HG03558 (cell line): Measurements from ENCODE around the gene DOCK3.
"Not testable (repeated sequence)": the region's sequence is repeated elsewhere in the genome, so short reads cannot be mapped to it uniquely, and the experiment has no call there.

Experiments
- ATAC-seq: cut with Tn5 transposase; IDR thresholded peaks from one replicate; pipeline ENCODE4 v1.9.1; 2021; ENCODE audit warnings: moderate number of reproducible peaks; ENCODE audit not compliant: unreplicated experiment; ENCODE audit errors: extremely low read depth

The DOCK3 gene

GRCh38 chr3:50675179-50676030, 678 bp downstream of the DOCK3 start:
- no peak for ATAC-seq

GRCh38 chr3:50676031-50676705, 1.4 kb downstream of the DOCK3 start:
- no peak for ATAC-seq

GRCh38 chr3:50687127-50687751, 12.5 kb downstream of the DOCK3 start:
- ATAC-seq: no peak

- no peak for ATAC-seq
Measured at GRCh38 chr3:50687916-50688315, 13.2 kb downstream of the DOCK3 start.

GRCh38 chr3:50688602-50689001, 13.9 kb downstream of the DOCK3 start:
- ATAC-seq: not testable (repeated sequence)

- ATAC-seq: no peak
Measured at GRCh38 chr3:50689558-50689957, 14.8 kb downstream of the DOCK3 start.

- no peak for ATAC-seq
Measured at GRCh38 chr3:50695031-50695430, 20.3 kb downstream of the DOCK3 start.

- no peak for ATAC-seq
Measured at GRCh38 chr3:50696276-50696675, 21.5 kb downstream of the DOCK3 start.

- no peak for ATAC-seq
Measured at GRCh38 chr3:50698269-50698668, 23.5 kb downstream of the DOCK3 start.

- no peak for ATAC-seq
Measured at GRCh38 chr3:50708620-50709019, 33.9 kb downstream of the DOCK3 start.

- ATAC-seq: no peak
Measured at GRCh38 chr3:50714946-50715345, 40.2 kb downstream of the DOCK3 start.

GRCh38 chr3:50724831-50725230, 50.1 kb downstream of the DOCK3 start:
- no peak for ATAC-seq

GRCh38 chr3:50734985-50735384, 60.3 kb downstream of the DOCK3 start:
- ATAC-seq: no peak

- ATAC-seq: no peak
Measured at GRCh38 chr3:50737193-50737905, 62.6 kb downstream of the DOCK3 start.

GRCh38 chr3:50737906-50738598, 63.3 kb downstream of the DOCK3 start:
- ATAC-seq: no peak

GRCh38 chr3:50743643-50744042, 68.9 kb downstream of the DOCK3 start:
- ATAC-seq: no peak

- ATAC-seq: no peak
Measured at GRCh38 chr3:50749822-50750221, 75.1 kb downstream of the DOCK3 start.

GRCh38 chr3:50759015-50759414, 84.3 kb downstream of the DOCK3 start:
- no peak for ATAC-seq

- no peak for ATAC-seq
Measured at GRCh38 chr3:50777680-50778079, 103.0 kb downstream of the DOCK3 start.

- not testable (repeated sequence) for ATAC-seq
Measured at GRCh38 chr3:50781766-50782165, 107.0 kb downstream of the DOCK3 start.
